Activated T-cell treated with anti-CD3 and anti-CD28 coated beads for 48 hours (primary cell): Measurements from ENCODE around the gene TSR3.

Experiments used
- DNase-seq: peaks from one replicate; pipeline ENCODE4 v3.0.0-alpha.2; 2020; ENCODE audit warnings: low read depth

The TSR3 gene

DNA sequence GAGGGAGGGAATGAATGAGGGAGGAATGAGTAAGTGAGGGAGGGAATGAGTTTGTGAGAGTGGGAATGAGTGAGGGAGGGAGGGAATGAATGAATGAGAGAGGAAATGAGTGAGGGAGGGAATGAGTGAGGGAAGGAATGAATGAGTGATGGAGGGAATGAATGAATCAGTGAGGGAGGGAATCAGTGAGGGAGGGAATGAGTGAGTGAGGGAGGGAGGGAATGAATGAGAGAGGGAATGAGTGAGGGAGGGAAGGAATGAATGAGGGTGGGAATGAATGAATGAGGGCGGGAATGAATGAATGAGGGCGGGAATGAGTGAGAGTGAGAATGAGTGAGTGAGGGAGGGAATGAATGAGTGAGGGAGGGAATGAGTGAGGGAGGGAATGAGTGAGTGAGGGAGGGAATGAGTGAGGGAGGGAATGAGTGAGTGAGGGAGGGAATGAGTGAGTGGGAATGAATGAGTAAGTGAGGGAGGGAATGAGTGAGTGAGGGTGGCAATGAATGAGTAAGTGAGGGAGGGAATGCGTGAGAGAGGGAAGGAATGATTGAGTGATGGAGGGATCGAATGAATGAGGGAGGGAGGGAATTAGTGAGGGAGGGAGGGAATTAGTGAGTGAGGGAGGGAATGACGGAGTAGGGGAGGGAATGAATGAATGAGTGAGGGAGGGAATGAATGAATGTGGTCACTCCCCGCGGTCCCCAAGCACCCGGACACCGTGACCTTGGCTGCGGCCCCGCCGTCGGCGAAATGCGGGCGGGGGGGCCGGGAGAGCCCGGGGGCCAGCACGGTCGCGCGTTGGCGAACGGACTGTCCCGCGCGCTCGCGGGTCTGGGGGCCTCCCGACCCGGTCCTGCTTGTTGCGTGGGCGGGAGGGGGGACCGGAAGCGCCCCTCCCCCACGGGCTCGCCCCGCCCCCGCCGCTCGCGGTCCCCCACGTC, 43.4 kb downstream of the TSR3 start:
- no peak for DNase-seq

DNA sequence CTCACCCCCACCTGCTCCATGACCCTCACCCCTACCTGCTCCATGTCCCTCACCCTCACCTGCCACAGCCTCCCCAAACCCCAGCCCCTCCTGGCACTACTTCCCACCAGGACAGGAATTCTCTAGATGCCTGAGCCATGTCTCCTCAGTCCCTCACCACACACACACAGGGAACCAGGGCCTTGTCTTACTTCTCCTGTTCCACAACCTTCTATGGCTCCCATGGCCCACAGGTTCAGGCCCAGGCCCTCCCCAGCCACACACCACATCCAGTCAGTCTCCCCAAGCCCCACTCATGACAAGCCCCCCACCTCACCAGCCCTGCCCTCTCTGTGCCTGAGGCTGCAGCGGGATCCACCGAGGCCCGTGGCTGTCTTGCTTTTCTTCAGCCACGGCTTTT, 45.3 kb downstream of the TSR3 start:
- no peak for DNase-seq

DNA sequence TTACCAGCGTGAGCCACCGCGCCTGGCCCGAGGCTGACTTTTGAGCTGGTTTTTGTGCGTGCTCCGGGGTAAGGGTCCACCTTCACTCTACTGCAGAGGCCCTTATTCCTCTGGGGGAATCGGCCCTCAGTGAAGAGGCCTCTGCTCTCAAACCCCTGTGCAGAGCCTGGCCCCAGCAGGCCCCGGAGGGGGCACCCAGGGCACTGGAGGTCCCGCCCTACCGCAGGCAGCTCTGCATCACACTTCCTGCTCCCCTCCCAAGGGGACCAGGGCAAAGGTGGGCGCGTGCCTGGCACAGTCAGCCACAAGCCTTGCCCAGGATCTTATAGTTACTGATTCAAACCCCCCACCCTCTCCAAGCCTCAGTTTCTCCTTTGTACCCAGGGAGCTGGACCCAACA, 45.9 kb downstream of the TSR3 start:
- DNase-seq: no peak

DNA sequence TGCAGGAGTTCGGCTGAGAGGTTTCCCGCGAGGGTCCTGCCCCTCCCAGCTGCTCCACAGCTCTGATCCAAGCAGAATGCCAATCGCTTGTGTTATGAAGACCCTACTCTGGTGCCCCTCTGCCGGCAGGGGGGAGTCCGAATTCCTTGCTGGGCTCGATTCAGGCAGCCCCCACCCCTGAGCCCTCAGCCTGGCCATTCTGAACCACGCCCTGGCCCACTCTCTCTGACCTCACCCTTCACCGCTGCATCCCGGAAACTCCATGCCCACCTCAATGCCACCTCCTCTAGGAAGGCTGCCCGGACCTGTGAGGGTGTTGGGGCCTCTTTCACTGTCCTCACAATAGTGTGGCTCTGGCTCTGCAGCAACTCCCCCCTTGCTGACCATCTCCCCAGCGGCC, 50.1 kb downstream of the TSR3 start:
- DNase-seq: no peak

DNA sequence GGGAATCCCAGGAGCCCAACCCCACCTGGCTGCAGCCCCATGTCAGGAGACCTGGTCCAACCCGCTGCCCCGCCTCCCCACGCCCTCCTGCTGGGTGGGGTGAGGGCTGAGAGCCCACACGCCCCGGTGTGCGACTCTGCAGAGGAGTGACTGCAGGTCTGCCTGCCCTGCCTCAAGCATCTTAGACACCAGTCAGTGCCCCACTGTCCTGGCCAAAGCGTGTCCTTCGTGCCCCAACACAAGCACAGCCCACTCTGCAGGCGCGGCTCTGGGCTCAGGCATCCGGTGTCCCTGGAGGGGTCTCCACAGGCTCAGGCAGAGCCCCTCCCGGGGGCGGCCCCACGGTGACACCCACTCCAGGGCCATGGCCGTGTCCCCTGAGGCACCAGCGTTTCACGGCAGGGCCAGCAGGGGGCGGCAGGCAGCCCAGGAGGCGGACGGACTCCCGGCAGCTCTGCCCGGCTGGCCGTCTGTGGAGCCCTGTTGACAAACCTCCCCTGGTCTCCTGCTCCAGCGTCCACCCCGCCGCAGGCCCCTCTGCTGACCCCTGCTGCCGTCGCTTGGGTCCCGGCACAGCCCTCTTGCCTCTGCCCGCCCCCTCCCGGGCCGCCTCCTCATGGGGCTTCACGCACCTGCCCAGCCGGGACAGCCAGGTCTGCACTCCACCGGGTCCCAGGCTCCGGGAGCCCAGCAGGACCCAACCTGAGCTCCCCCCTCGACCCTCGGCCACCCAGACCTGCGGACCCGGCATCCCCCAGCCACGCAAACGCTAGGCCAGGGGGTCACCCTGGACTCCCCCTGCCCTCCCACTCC, 50.8 kb downstream of the TSR3 start:
- DNase-seq: peak; percentile 73

DNA sequence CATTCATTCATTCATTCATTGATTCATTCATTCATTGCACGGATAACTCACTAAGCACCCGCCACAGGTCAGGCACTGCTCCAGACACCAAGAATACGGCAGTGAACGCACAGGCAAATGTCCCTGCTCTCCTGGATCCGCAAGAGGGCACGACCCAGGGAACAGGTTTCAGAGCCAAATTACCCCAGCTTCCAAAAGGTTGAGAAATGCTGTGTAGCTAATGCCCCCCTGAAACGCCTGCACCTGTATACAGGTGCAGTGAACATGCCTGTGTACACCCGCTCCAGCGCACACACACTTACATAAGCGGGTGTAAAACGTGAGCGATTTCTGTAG, 51.8 kb downstream of the TSR3 start:
- DNase-seq: no peak
